Prostate gland (tissue), 2 donors: Measurements from ENCODE around the gene NINJ1.

Source experiments
- POLR2A ChIP-seq: fragments of 450-650 bp; IDR thresholded peaks from one replicate; pipeline ENCODE4 v1.6.1; 2016; ENCODE audit warnings: antibody characterized with exemption, mild to moderate bottlenecking
- TF ChIP-seq, protein P1 (sequence below), 4 experiments: fragments of 200-600 bp in 2 of 4; fragments of 450-650 bp in 2 of 4; sonication (generic) in 2 of 4; IDR thresholded peaks; 1 replicate in 3 of 4; 2 replicates in 1 of 4; pipeline ENCODE4 v1.5.1; 2016 to 2019; ENCODE audit warnings: antibody characterized with exemption in 4 of 4, mild to moderate bottlenecking in 2 of 4, moderate library complexity in 2 of 4

DNA sequence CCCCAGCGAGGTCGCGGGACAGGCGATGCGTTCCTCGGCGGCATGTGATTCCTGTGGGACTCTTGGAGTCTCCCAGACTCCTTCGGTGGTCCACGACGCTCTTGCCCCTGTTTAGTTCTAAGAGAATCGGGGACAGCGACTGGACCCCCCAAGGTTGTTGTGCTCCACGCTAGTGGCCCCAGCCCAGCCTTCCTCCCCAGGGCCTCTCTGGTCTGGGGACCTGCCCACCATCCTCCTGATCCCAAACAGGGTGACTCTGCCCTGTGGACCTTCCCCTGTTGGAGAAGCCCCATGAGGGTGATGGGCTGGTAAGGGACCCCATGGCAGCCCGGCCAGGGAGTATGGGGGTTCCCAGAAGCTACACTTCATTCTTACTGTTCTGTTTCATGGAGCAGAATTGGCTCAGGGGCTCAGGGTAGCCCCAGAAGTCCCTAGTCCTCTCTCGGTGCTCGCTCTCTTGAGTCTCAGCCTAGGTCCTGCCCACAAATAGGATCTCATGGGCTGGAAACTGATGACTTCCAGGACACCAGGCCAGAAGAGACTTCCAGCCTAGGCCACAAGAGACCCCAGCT is 37.2 kb downstream of the NINJ1 start:
- TF ChIP-seq POLR2A, result no peak
- TF ChIP-seq, protein P1, sequence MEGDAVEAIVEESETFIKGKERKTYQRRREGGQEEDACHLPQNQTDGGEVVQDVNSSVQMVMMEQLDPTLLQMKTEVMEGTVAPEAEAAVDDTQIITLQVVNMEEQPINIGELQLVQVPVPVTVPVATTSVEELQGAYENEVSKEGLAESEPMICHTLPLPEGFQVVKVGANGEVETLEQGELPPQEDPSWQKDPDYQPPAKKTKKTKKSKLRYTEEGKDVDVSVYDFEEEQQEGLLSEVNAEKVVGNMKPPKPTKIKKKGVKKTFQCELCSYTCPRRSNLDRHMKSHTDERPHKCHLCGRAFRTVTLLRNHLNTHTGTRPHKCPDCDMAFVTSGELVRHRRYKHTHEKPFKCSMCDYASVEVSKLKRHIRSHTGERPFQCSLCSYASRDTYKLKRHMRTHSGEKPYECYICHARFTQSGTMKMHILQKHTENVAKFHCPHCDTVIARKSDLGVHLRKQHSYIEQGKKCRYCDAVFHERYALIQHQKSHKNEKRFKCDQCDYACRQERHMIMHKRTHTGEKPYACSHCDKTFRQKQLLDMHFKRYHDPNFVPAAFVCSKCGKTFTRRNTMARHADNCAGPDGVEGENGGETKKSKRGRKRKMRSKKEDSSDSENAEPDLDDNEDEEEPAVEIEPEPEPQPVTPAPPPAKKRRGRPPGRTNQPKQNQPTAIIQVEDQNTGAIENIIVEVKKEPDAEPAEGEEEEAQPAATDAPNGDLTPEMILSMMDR (IDR thresholded peaks at IDR 0.05), result no peak
